ENCODE data around the gene THAP4. TPM values are rescaled to one million over a fixed set of nuclear protein-coding genes. Genes with fewer than 3 reads are reported as not detected.

THAP4 gene
- total RNA-seq, 3 donors from 2014 or later (not counting 1 experiment from before 2014, with no cell fraction given) = 19.8 to 29.2 (median 27.8) TPM

DNA sequence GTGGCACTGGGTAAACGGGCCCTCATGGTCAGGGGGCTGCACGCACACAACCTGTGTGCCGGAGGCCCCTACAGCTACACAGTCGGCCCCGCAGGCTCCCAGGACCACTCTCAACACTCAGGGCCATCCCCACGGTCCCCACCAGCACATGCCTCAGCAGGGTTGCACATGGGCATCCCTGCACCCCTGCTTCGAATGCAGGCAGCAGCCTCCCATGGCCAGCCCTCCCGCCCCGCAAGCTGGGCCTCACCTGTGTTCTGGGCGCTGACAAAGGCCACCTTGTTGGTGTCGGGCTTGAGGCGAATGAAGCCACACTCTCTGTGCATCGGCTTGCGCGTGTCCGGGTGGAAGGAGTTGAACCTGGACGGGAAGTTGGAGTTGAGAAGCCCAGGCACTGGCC, 34.2 kb downstream of the THAP4 start:
- Mint-ChIP-seq H3K27me3 (ENCODE audit: low read depth in 2 of 2) (no peaks in the 10 kb centered on the region), H3K9me3 (no peaks in the 10 kb centered on the region), H3K36me3 (no peaks in the 10 kb centered on the region), H3K27ac (no peak overlapping the region), H3K4me3 (no peak overlapping the region), H3K4me1 (no peaks in the 10 kb centered on the region)
- Histone ChIP-seq H3K27me3 (ENCODE audit: control insufficient read depth, insufficient read depth, low read length) (no peaks in the 10 kb centered on the region), H3K36me3 (ENCODE audit: control insufficient read depth, insufficient read depth, low read length) (peaks cover 21% of the 10 kb centered on the region), H3K4me3 (ENCODE audit: low read length) (no peak overlapping the region), H3K9me3 (ENCODE audit: control insufficient read depth, insufficient read depth, low read length) (no peaks in the 10 kb centered on the region), H3K4me1 (ENCODE audit: control insufficient read depth, insufficient read depth, low read length) (no peaks in the 10 kb centered on the region), H3K27ac (ENCODE audit: low read length) (no peak overlapping the region)
- no peak for ATAC-seq
- DNase-seq = no peak
- intact Hi-C loops (cut with micrococcal nuclease) = no loop called here
- TF ChIP-seq, protein P1, sequence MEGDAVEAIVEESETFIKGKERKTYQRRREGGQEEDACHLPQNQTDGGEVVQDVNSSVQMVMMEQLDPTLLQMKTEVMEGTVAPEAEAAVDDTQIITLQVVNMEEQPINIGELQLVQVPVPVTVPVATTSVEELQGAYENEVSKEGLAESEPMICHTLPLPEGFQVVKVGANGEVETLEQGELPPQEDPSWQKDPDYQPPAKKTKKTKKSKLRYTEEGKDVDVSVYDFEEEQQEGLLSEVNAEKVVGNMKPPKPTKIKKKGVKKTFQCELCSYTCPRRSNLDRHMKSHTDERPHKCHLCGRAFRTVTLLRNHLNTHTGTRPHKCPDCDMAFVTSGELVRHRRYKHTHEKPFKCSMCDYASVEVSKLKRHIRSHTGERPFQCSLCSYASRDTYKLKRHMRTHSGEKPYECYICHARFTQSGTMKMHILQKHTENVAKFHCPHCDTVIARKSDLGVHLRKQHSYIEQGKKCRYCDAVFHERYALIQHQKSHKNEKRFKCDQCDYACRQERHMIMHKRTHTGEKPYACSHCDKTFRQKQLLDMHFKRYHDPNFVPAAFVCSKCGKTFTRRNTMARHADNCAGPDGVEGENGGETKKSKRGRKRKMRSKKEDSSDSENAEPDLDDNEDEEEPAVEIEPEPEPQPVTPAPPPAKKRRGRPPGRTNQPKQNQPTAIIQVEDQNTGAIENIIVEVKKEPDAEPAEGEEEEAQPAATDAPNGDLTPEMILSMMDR (IDR thresholded peaks at IDR 0.05) = no peak
- 99% methylated on average over 17 of the region's 17 CpGs for WGBS (ENCODE audit: insufficient coverage)

DNA sequence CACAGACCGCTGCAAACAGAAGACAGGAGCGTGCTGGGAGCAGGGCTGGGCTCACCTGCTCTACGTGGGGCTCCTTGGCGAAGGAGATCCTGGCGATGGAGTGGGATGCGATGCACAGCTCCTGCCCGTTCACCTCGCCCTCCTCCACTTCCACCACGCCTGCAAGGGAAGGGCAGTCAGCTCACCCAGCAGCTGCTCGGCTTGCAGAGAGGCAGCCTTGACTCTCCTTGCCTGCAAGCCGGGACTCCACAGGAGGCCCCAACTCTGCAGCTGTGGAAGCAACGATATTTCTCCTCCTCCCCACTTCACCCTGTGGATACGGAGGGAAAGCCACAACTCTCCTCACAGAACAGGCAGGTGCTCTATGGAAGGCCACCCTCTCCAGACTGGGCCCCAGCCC, 35.1 kb downstream of the THAP4 start:
- no peaks in the 10 kb centered on the region for H3K9me3 ChIP-seq (ENCODE audit: control insufficient read depth, insufficient read depth, low read length)
- H3K27me3 Mint-ChIP-seq (ENCODE audit: low read depth in 2 of 2) = no peaks in the 10 kb centered on the region
- H3K27me3 ChIP-seq (ENCODE audit: control insufficient read depth, insufficient read depth, low read length) = no peaks in the 10 kb centered on the region
- H3K27ac Mint-ChIP-seq = no peak overlapping the region
- no peak overlapping the region for H3K4me3 ChIP-seq (ENCODE audit: low read length)
- intact Hi-C loops (cut with micrococcal nuclease) = no loop called here
- no peak overlapping the region for H3K4me3 Mint-ChIP-seq
- peaks cover 21% of the 10 kb centered on the region for H3K36me3 ChIP-seq (ENCODE audit: control insufficient read depth, insufficient read depth, low read length)
- H3K27ac ChIP-seq (ENCODE audit: low read length) = no peak overlapping the region
- H3K9me3 Mint-ChIP-seq = no peaks in the 10 kb centered on the region
- H3K4me1 ChIP-seq (ENCODE audit: control insufficient read depth, insufficient read depth, low read length) = no peaks in the 10 kb centered on the region
- TF ChIP-seq, protein P1 (IDR thresholded peaks at IDR 0.05) = no peak
- H3K36me3 Mint-ChIP-seq = no peaks in the 10 kb centered on the region
- DNase-seq (no peak), ATAC-seq (no peak)
- no peaks in the 10 kb centered on the region for H3K4me1 Mint-ChIP-seq
- 94% methylated on average over 13 of the region's 13 CpGs for WGBS (ENCODE audit: insufficient coverage)

DNA sequence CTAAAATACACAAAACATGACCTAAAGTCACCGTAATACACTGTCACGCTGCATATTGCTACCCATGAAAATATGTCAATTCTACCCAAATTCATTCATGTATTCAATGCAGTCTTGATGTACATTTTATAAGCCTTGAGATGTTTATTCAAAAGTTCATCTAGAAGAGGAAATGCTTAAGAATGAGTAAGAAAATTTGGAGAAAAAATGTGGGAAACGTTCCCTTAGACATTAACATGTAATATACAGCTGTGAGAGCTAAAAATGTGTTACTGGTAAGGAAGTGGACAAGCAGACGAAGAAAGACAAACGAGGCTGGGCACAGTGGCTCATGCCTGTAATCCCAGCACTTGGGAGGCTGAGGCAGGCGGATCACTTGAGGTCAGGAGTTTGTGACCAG, 37.3 kb downstream of the THAP4 start:
- peaks cover 15% of the 10 kb centered on the region for H3K36me3 ChIP-seq (ENCODE audit: control insufficient read depth, insufficient read depth, low read length)

DNA sequence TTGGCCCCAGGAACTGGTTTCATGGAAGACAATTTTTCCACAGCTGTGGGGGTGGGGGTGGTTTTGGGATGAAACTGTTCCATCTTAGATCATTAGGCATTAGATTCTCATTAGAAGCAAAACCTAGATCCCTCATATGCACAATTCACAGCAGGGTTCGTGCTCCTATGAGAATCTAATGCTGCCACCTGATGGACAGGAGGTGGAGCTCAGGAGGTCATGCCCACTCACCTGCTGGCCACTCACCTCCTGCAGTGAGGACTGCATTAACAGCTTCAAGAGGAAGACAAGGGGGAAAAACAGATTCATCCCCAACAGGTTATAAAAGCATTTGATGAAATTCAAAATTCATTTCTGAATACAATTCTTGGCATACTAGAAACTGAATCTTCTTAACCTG, 38.5 kb downstream of the THAP4 start:
- TF ChIP-seq, protein P1 (IDR thresholded peaks at IDR 0.05) = no peak
- Mint-ChIP-seq H3K9me3 (no peaks in the 10 kb centered on the region), H3K27ac (no peak overlapping the region), H3K36me3 (no peaks in the 10 kb centered on the region), H3K4me1 (no peaks in the 10 kb centered on the region), H3K4me3 (no peak overlapping the region), H3K27me3 (ENCODE audit: low read depth in 2 of 2) (no peaks in the 10 kb centered on the region)
- no peaks in the 10 kb centered on the region for H3K27me3 ChIP-seq (ENCODE audit: control insufficient read depth, insufficient read depth, low read length)
- DNase-seq (no peak), ATAC-seq (peak in 1 of 3 donors; percentile 52)
- no peaks in the 10 kb centered on the region for H3K9me3 ChIP-seq (ENCODE audit: control insufficient read depth, insufficient read depth, low read length)
- no peak overlapping the region for H3K27ac ChIP-seq (ENCODE audit: low read length)
- intact Hi-C loops (cut with micrococcal nuclease) = no loop called here
- no peaks in the 10 kb centered on the region for H3K4me1 ChIP-seq (ENCODE audit: control insufficient read depth, insufficient read depth, low read length)
- 87% methylated on average over 1 of the region's 1 CpG for WGBS (ENCODE audit: insufficient coverage)
- peaks cover 14% of the 10 kb centered on the region for H3K36me3 ChIP-seq (ENCODE audit: control insufficient read depth, insufficient read depth, low read length)
- no peak overlapping the region for H3K4me3 ChIP-seq (ENCODE audit: low read length)

More for the DNA sequence above, 37.3 kb downstream of the THAP4 start:
- Histone ChIP-seq H3K4me1 (ENCODE audit: control insufficient read depth, insufficient read depth, low read length) (no peaks in the 10 kb centered on the region), H3K9me3 (ENCODE audit: control insufficient read depth, insufficient read depth, low read length) (no peaks in the 10 kb centered on the region), H3K27ac (ENCODE audit: low read length) (no peak overlapping the region), H3K27me3 (ENCODE audit: control insufficient read depth, insufficient read depth, low read length) (no peaks in the 10 kb centered on the region), H3K4me3 (ENCODE audit: low read length) (no peak overlapping the region)
- WGBS (ENCODE audit: insufficient coverage) = 95% methylated on average over 6 of the region's 6 CpGs
- Mint-ChIP-seq H3K4me3 (no peak overlapping the region), H3K27ac (no peak overlapping the region), H3K27me3 (ENCODE audit: low read depth in 2 of 2) (no peaks in the 10 kb centered on the region), H3K4me1 (no peaks in the 10 kb centered on the region), H3K9me3 (no peaks in the 10 kb centered on the region), H3K36me3 (no peaks in the 10 kb centered on the region)
- intact Hi-C loops (cut with micrococcal nuclease) = no loop called here
- TF ChIP-seq, protein P1 (IDR thresholded peaks at IDR 0.05) = no peak
- ATAC-seq (no peak), DNase-seq (no peak)
